ENCODE data around the gene CLEC4G. TPM values are rescaled to one million over a fixed set of nuclear protein-coding genes. Genes with fewer than 3 reads are reported as not detected.
A peak's percentile ranks its signal among the peaks of the same experiment; 100 is the strongest.

CLEC4G gene, protein sequence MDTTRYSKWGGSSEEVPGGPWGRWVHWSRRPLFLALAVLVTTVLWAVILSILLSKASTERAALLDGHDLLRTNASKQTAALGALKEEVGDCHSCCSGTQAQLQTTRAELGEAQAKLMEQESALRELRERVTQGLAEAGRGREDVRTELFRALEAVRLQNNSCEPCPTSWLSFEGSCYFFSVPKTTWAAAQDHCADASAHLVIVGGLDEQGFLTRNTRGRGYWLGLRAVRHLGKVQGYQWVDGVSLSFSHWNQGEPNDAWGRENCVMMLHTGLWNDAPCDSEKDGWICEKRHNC
- total RNA-seq (2021) (not detected in 2 replicates), Bru-seq, nascent RNA (not detected), BruChase-seq, experiment 1, labeled RNA remaining after a 2-hour chase (not detected), BruChase-seq, experiment 2, labeled RNA remaining after a 6-hour chase (not detected)
- long read RNA-seq, result 0 reads

GRCh38 chr19:7732045-7732444, at the start of gene CLEC4G:
TSS of gene CLEC4G (minus strand) at chr19:7732110. CDS start at chr19:7732102, 8 bp downstream.
- no peak within 1 kb of the TSS for H2AFZ ChIP-seq
- no peaks in the 10 kb centered on the region for H3K9me3 ChIP-seq (ENCODE audit: insufficient read depth, low read depth)

DNA sequence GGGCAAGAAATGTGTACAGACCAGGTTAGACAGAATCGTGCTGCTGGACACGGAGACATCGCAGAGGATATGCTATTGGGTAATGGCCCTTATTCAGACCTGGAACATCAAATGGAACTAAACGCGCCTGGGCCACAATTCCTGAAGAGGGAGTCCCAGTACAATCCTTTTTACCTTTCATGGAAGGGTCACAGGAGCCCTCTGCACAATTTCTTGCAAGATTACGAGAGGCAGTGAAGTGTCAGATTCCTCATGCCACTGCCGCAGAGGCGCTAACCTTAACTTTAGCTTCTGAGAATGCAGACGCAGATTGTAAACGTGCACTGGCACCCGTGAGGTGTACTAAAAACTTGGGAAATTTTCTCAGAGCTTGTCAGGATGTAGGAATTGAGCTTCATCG, 49.2 kb upstream of the CLEC4G start:
- H3K4me3 ChIP-seq, result no peak overlapping the region
- BruUV-seq (replicated peaks), result no TSS peak
- DNase-seq, result no peak
- H4K20me1 ChIP-seq (ENCODE audit: insufficient read depth), result no peaks in the 10 kb centered on the region
- H3K27ac ChIP-seq, result no peak overlapping the region
- no peaks in the 10 kb centered on the region for H3K9me2 ChIP-seq (ENCODE audit: insufficient read depth)
- CTCF ChIA-PET, result no interaction called here
- no peak overlapping the region for H3K4me2 ChIP-seq
- H3F3A ChIP-seq (ENCODE audit: insufficient read depth, low read depth), result peaks cover 45% of the 10 kb centered on the region
- TF ChIP-seq EZH2 (IDR thresholded peaks at IDR 0.05; ENCODE audit: low read depth) (no peak), CTCF (conservative IDR thresholded peaks at IDR 0.05) (no peak)
- no peaks in the 10 kb centered on the region for H3K79me2 ChIP-seq (ENCODE audit: low read depth)
- no peaks in the 10 kb centered on the region; the same call in 1 of the 2 replicates for H3K9me3 ChIP-seq (ENCODE audit: insufficient read depth, low read depth)
- POLR2A ChIA-PET (ENCODE audit: unreplicated experiment), result no interaction called here
- intact Hi-C loops (cut with micrococcal nuclease; ENCODE audit: unreplicated experiment), result no loop called here
- no peaks in the 10 kb centered on the region for H3K36me3 ChIP-seq (ENCODE audit: low read depth)
- no peaks in the 10 kb centered on the region for H3K27me3 ChIP-seq (ENCODE audit: insufficient read depth, low read depth)
- no peak overlapping the region for H2AFZ ChIP-seq
- peaks cover 23% of the 10 kb centered on the region for H3K4me1 ChIP-seq (replicated peaks; ENCODE audit: insufficient read depth)

More at GRCh38 chr19:7732045-7732444, at the start of gene CLEC4G:
- ChIA-PET POLR2A (ENCODE audit: unreplicated experiment) (no interaction called here), CTCF (no interaction called here)
- BruUV-seq (replicated peaks), result no TSS peak
- Histone ChIP-seq H3K4me1 (replicated peaks; ENCODE audit: insufficient read depth) (peaks cover 7% of the 10 kb centered on the region), H3K27me3 (ENCODE audit: insufficient read depth, low read depth) (peaks cover 56% of the 10 kb centered on the region), H3K79me2 (ENCODE audit: low read depth) (no peaks in the 10 kb centered on the region), H3K27ac (no peak within 1 kb of the TSS), H4K20me1 (ENCODE audit: insufficient read depth) (no peaks in the 10 kb centered on the region), H3F3A (ENCODE audit: insufficient read depth, low read depth) (no peaks in the 10 kb centered on the region), H3K4me3 (no peak within 1 kb of the TSS), H3K4me2 (no peak within 1 kb of the TSS), H3K9me2 (ENCODE audit: insufficient read depth) (no peaks in the 10 kb centered on the region), H3K36me3 (ENCODE audit: low read depth) (no peaks in the 10 kb centered on the region)
- no peak for TF ChIP-seq CTCF (conservative IDR thresholded peaks at IDR 0.05)
- no peak for TF ChIP-seq EZH2 (IDR thresholded peaks at IDR 0.05; ENCODE audit: low read depth)
- intact Hi-C loops (cut with micrococcal nuclease; ENCODE audit: unreplicated experiment), result no loop called here
- DNase-seq, result no peak

GRCh38 chr19:7779631-7780486, 47.9 kb upstream of the CLEC4G start:
- H3K4me2 ChIP-seq, result no peak overlapping the region; the same call in 1 of the 2 replicates
- CTCF ChIA-PET, result no interaction called here
- no peak for TF ChIP-seq EZH2 (IDR thresholded peaks at IDR 0.05; ENCODE audit: low read depth)
- TF ChIP-seq CTCF (conservative IDR thresholded peaks at IDR 0.05), result no peak

More at GRCh38 chr19:7779631-7780486, 47.9 kb upstream of the CLEC4G start:
- intact Hi-C loops (cut with micrococcal nuclease; ENCODE audit: unreplicated experiment), result no loop called here
- H3K36me3 ChIP-seq (ENCODE audit: low read depth), result no peaks in the 10 kb centered on the region
- no peaks in the 10 kb centered on the region for H4K20me1 ChIP-seq (ENCODE audit: insufficient read depth)
- 0 out of 2 replicates have a peak, but pooled peaks cover 3% of the 10 kb centered on the region for H3K27me3 ChIP-seq (ENCODE audit: insufficient read depth, low read depth)
- H3K9me3 ChIP-seq (ENCODE audit: insufficient read depth, low read depth), result no peaks in the 10 kb centered on the region; the same call in 1 of the 2 replicates
- H3K9me2 ChIP-seq (ENCODE audit: insufficient read depth), result no peaks in the 10 kb centered on the region
- H3K4me1 ChIP-seq (replicated peaks; ENCODE audit: insufficient read depth), result peaks cover 23% of the 10 kb centered on the region
- peak in 1 of 2 experiments; percentile 80 for DNase-seq
- H3K27ac ChIP-seq, result peak overlapping the region; percentile 38; the same call in 1 of the 2 replicates
- POLR2A ChIA-PET (ENCODE audit: unreplicated experiment), result no interaction called here
- H3K79me2 ChIP-seq (ENCODE audit: low read depth), result no peaks in the 10 kb centered on the region
- no peak overlapping the region for H2AFZ ChIP-seq
- no TSS peak for BruUV-seq (replicated peaks)
- H3F3A ChIP-seq (ENCODE audit: insufficient read depth, low read depth), result peaks cover 33% of the 10 kb centered on the region
- H3K4me3 ChIP-seq, result no peak overlapping the region
